GM18502 (cell line): ENCODE measurements around the gene COL6A2.

Source experiments
- ATAC-seq: cut with Tn5 transposase; IDR thresholded peaks from one replicate; pipeline ENCODE4 v1.9.1; 2021; ENCODE audit warnings: mild to moderate bottlenecking; ENCODE audit not compliant: unreplicated experiment, poor library complexity

COL6A2 gene

GRCh38 chr21:46110499-46111192, 12.7 kb downstream of the COL6A2 start:
- no peak for ATAC-seq

GRCh38 chr21:46111193-46111571, 13.3 kb downstream of the COL6A2 start:
- ATAC-seq = no peak

GRCh38 chr21:46111857-46112724, 14.2 kb downstream of the COL6A2 start:
- ATAC-seq = no peak

- no peak for ATAC-seq
These were observed 14.9 kb downstream of the COL6A2 start for GRCh38 chr21:46112725-46113215.

GRCh38 chr21:46113497-46114176, 15.7 kb downstream of the COL6A2 start:
- no peak for ATAC-seq

GRCh38 chr21:46114963-46115362, 17.1 kb downstream of the COL6A2 start:
- no peak for ATAC-seq

GRCh38 chr21:46115441-46116188, 17.7 kb downstream of the COL6A2 start:
- ATAC-seq = no peak

- no peak for ATAC-seq
These were observed 18.4 kb downstream of the COL6A2 start for GRCh38 chr21:46116189-46116775.

- ATAC-seq = no peak
These were observed 19.1 kb downstream of the COL6A2 start for GRCh38 chr21:46116776-46117585.

GRCh38 chr21:46117586-46118315, 19.8 kb downstream of the COL6A2 start:
- no peak for ATAC-seq

GRCh38 chr21:46118316-46119143, 20.6 kb downstream of the COL6A2 start:
- ATAC-seq = no peak

GRCh38 chr21:46119144-46119636, 21.3 kb downstream of the COL6A2 start:
- no peak for ATAC-seq

- no peak for ATAC-seq
These were observed 21.8 kb downstream of the COL6A2 start for GRCh38 chr21:46119637-46120271.

GRCh38 chr21:46120301-46121285, 22.7 kb downstream of the COL6A2 start:
- ATAC-seq = no peak

- no peak for ATAC-seq
These were observed 23.6 kb downstream of the COL6A2 start for GRCh38 chr21:46121286-46122221.
